HG03520 (cell line): Measurements from ENCODE around the gene STK35.
"Not testable (repeated sequence)": the region's sequence is repeated elsewhere in the genome, so short reads cannot be mapped to it uniquely, and the experiment has no call there.

Experiments used
- ATAC-seq: cut with Tn5 transposase; IDR thresholded peaks from one replicate; pipeline ENCODE4 v1.9.1; 2021; ENCODE audit warnings: mild to moderate bottlenecking, moderate library complexity; ENCODE audit not compliant: unreplicated experiment

Gene STK35

DNA sequence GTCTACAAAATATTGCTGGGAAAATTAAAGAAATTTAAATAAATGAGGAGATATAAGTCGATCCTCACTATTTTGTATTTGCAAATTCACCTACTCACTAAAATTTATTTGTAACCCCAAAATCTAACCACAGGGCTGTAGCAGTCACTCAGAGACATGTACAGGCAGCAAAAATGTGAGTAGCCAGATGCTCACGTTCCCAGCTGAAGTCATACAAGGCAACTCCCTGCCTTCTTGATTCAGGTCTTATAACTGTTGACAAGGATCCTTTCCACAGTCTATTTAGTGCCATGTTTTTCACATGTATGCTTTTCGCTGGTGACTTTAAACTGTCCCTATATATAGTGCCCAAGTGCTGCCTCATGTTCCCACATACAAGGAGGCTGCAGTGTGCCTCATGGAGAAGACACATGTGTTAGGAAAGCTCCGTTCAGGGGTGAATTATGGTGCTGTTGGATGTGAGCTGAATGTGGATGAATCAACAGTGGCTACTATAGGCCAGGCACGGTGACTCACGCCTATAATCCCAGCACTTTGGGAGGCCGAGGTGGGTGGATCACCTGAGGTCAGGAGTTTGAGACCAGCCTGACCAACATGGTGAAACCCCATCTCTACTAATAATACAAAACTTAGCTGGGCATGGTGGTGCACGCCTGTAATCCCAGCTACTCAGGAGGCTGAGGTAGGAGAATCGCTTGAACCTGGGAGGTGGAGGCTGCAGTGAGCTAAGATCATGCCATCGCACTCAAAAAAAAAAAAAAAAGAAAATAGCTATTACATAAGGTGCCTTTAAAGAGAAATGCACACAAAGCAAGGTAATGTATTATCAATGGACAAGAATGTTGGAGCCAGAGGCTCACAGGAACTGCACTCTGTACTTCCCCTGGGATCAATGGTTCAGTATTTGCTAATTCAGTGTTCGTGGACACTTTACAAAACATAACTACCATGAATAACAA lies 55.3 kb downstream of the STK35 start:
- no peak for ATAC-seq

DNA sequence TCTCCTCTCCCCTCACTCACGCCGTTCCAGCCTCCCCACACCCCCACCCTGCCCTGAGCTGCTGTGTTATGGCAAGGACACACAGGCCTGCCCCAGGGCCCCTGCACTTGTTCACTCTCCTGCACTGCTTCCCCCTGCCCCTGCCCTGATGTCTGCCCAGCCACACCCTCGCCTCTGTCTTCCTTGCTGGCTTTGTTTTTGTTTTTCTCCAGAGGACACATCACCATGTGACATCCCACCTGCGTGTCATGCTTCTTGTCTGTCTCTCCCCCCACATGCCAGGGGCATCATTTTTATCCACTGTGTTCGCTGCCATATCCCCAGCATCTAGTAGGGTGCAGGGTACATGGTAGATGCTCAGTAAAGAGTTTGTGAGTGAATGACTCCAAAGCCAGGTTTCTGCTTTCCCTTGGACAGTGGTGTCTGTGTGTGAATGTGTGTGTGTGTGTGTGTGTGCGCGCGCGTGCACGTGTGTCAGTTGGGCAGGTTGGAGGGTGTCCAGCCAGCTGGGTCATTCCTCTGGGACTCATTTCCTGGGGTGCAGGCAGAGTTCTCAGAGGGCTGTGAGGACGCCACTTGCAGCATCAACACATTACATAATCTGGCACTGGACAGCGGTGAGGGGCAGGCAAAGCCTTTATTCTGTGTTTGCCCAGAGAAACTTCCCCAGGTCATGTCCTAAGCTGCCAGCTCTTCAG lies 60.6 kb downstream of the STK35 start:
- no peak for ATAC-seq

DNA sequence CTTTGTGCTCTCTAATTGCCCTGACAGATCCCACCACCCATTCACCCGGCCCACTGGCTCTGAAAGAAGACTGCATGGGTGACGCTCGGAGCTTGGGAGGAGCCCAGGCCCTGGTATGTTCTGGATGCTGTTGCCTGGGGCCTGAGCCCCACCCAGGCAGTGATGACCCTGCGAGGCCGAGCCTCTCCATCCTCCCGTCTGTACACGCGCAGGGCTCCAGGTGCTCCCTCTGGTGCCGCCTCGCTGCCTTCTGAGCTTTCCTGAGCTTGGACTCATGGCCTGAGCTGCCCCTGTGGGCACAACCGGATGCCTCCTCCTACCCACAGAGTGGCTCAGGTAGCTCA lies 61.2 kb downstream of the STK35 start:
- ATAC-seq = no peak

DNA sequence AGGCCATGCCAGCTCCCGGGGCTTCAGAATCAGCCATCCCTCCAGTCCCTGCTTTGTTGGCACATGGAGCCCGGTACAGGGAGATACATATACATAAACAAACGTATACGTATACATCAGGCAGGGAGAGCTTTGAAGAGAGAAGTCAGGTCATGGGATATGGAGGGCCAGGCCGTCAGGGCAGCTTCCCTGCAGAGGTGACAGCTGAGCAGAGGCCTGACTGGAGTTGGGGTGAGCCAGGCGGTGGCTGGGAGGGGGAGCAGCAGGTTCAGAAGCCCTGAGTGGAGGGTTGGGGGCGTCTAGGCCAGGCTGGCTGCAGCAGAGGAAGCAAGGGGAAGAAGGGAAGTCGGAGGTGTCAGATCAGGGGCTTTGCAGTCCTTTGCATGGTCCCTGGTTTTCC lies 61.7 kb downstream of the STK35 start:
- no peak for ATAC-seq

DNA sequence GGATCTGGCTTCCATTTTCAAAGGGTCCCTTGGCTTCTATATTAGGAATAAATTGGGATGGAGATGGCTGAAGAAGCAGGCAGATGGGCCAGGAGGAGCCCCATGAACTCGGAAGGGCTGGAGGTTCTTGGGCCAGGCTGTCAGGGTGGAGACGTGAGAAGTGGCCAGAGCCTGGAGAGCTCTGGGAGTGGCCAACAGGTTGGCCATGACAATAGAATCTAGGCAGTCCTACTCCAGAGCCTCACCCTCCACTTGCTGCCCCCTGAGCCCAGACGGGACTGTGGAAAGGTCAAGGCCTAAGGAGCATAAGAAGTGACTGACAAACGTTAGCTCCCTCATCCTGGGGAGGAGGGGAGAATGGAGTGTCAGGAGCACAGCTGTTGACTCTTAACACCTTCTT lies 62.1 kb downstream of the STK35 start:
- ATAC-seq = no peak

DNA sequence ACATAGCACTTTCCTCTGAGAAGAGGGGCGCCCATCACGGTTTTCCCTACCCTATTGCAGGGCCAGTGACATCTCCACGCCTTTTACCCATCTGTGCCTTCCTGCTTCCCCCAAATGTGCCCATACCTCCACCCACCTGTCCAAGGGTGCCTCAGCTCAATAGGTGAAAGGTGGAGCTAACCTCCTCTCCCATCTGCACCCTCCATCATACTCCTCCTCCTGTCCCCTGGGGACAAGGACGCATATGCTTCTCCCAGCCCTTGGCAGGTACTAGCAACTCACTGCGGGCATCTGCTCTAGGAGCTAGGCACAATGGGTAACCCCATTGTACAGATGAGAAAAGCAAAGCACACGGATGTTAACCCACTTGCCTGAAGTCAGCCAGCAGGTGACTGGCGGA lies 62.8 kb downstream of the STK35 start:
- ATAC-seq = no peak

DNA sequence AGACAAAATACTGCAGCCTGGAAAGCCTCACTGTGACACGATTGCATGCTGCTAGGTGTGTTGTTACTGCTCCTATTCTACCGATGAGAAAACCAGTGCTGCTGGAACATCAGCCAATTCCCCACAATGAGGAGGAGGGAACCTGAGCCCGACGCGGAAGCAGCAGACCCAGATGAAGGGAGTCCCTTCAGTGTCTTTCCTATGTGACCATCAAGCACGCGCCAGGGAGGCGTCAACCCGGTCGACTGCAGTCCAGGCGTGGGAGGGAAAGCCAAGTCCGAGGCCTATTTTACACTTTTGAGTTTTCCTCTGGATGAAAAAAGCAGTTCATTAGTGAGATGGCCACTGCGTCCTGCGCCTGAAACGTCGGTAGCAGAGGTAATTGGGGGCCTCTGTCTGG lies 63.3 kb downstream of the STK35 start:
- no peak for ATAC-seq

DNA sequence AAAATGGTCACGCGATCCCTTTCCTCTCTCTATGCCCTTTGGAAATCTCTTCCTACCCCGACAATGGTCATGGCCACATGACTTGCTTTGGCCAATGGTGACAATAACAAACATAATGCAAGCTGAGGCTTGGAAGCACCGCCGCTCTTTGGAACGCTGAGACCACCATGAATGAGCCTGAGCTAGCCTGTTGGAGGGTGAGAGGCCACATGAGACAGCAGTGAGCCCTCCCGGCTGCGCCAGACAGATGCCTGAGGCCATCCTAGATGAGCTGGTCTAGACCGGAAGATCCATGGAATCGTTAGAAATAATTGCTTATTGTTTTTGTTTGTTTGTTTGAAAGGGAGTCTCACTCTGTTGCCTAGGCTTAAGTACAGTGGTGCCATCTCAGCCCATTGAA lies 64.2 kb downstream of the STK35 start:
- ATAC-seq = no peak

DNA sequence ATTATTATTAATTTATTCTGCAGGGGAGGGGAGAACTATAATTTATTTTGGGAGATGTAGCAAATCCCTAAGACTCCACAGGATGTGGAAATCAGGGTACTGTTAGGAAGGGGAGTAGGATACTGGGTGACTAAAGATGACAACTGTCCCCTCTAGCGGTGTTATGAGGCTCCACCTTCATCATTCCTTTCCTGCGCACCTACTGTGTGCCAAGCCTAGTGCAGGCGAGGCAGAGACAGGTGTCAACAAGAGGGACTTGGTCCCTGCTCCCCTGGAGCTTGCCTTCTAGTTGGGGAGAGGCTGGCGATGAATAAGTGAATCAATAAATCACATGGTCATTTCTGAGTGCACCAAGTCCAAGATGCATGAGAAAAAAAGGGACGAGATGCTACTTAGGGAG lies 65.5 kb downstream of the STK35 start:
- no peak for ATAC-seq

DNA sequence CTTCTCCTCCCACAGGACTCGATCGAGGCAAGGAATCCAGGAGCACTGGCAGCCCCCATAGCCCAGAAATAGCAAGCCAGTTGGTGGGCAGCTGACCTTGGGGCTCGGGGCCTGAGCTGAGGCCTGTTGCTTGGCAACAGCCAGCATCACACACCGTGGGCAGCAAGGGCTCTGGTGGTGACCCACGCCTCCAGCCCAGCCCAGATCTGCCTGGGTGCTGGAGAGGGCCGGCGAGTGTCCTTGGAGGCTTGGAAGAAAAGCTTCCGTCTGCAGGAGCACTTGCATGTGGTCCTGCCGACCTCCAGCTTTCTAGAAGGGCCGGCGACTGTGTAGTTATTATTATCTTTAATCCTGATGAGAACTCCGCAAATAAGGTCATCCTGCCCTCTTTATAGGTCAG lies 67.3 kb downstream of the STK35 start:
- no peak for ATAC-seq

DNA sequence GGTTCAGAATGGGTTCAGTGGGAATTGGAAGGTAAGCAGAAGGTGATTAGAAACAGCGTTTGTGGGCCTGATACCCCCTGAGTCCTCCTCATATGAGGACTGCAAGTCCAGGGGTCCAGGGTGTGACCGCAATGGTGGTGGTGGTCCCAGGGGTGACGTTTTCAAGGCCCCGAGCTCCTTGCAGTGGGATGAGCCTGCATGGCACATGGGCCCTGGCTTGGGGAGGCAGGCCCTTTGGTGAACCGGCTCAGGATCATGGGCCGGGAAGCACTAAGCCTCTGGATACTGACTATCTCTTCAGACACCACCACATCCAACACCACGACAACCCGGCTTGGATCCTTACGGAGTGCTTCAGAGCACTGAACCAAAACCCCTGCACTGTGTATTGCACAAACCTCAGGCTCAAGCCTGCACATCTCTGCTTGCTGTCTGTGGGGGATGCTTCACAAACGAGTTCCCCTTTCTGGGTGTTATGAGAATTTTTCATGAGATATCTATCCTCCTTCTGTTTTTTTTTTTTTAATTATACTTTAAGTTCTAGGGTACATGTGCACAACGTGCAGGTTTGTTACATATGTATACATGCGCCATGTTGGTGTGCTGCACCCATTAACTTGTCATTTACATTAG lies 67.9 kb downstream of the STK35 start:
- no peak for ATAC-seq

DNA sequence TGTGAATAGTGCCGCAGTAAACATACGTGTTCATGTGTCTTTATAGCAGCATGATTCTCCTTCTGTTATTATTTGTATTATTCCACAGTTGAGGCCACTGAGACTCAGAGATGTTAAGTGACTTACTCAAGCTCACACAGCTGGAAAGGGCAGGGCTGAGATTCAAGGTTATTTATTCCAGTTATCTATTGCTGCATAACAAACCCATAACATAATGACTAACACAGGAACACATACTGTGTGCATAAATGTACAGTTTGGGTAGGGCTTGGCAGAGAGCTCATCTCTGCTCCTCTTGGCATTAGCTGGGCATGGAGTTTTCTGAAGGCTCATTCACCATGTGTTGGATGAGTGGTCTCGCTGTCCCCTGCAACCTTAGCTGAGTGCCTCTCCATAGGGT lies 68.8 kb downstream of the STK35 start:
- no peak for ATAC-seq

DNA sequence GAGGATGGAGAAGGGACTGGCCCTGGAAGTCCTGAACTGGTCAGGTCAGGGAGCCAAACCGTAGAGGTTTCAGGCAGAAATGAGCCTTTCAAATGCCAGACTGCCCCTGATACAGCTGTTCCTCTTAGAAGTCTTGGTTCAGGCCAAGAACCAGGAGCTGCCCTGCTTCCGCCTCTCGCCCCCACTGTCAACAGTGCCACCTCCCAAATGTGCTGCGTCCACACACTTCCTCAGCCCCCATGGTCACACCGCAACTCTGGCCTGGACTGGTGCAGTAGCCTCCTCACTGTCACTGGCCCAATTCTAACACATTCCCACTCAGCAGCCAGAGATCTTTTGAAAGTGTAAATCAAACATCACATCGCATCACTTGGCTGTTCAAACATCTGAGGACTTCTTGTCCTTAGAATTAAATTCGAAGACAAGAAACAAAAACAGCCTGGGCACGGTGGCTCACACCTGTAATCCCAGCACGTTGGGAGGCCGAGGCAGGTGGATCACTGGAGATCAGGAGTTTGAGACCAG lies 69.7 kb downstream of the STK35 start:
- no peak for ATAC-seq

DNA sequence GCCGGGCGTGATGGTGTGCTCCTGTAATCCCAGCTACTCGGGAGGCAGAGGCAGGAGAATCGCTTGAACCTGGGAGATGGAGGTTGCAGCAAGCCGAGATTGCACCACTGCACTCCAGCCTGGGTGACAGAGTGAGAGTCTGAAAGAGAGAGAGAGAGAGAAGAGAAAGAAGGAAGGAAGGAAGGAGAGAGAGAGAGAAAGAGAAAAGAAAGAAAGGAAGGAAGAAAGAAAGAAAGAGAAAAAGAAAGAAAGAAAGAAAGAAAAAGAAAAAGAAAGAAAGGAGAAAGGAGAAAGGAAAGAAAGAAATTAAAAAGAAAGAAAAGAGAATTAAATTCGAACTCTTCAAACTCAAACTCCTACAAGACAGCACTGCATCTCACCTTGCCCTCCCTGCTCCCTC lies 70.2 kb downstream of the STK35 start:
- ATAC-seq = not testable (repeated sequence)

DNA sequence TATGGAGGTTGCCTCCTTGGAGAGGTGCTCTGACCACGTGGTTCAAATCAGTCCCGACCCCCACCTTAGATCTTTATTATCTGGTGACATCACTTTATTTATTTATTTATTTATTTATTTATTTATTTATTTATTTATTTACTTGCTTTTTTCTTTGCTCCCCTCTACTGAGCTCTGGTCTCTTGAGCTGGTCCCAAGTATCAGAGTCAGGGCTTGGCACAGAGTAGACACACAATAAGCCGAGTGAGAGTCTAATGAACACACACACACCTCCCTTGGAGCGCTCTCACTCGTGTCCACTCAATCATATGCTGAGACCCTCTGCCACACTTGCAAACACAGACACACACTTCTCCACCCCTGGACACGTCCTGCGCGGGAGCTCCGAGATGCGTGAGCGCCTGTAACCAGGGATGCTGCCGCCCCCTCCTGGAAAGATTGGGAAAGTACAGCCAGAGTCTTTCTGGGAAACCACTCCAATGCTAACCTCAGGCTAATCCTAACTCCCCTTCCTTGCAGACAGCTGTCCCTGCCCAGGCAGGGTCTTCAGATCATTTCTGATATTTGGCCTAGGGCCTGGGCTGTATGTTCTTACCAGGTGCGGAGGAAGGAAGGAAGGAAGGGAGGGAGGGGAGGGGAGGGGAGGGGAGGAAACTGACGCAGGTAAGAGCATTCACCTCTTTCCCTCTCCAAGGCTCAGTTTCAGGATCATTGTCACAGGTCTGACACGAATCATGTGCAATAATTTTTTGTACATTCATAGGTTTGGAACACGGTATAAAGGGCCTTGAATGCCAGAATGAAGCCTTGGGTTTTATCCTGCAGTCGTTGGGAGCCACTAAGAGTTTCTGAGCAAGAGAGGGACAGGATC lies 70.9 kb downstream of the STK35 start:
- ATAC-seq = no peak

DNA sequence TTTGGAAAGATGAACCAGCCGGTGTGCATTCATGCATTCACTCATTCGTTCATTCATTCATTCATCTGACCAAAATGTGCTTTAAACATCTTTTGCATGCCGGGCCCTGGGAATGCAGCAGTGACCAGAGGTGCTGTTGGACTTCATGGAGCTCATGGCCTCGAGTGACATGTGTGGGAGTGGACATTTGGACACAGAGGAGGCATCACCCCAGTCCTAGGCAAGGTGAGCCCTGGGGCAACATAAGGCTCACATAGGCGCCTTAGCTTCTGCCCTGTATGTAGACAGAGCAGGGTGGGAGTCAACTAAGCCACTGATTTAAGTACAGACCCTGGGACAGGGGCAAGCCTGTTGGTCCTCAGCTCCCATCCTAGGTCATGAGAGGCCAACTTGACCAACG lies 71.6 kb downstream of the STK35 start:
- no peak for ATAC-seq

DNA sequence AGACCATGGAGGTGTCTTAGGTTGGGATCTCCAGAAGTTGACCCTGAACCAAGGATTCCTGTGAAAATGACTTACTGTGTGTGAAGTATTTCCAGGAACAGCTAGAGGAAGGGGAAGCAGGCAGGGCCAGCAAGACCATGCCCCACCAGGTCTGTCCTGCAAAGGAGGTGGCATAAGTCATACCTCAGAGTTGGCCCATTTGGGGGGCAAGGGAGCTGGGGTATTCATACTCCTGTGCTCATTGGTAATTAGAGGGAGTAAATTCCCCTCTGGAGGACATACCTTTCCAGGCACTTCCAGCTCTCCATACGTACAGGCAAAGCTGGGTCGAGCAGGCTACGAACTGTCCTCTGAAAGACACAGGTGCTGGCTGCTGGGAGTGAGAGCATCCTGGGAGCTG lies 72.4 kb downstream of the STK35 start:
- no peak for ATAC-seq

DNA sequence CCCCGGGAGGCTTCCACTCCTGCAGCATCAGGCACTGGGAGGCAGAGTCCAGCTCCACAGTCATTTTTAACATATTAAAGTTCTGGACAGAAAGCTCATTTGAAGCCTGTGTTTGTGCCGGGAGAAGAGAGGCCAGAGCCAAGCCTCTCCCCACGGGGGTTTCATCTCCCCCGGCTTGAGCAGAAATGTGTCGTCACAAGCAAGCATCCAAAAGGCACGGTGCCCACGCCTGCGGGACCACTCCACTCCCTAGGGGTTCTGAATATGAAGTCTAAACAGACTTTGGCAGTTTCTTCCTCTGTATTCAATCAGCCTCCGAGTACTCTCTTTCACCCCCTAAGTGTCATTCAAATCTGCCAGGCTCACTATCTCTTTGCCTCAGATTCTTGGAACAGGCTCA lies 75.3 kb downstream of the STK35 start:
- no peak for ATAC-seq

DNA sequence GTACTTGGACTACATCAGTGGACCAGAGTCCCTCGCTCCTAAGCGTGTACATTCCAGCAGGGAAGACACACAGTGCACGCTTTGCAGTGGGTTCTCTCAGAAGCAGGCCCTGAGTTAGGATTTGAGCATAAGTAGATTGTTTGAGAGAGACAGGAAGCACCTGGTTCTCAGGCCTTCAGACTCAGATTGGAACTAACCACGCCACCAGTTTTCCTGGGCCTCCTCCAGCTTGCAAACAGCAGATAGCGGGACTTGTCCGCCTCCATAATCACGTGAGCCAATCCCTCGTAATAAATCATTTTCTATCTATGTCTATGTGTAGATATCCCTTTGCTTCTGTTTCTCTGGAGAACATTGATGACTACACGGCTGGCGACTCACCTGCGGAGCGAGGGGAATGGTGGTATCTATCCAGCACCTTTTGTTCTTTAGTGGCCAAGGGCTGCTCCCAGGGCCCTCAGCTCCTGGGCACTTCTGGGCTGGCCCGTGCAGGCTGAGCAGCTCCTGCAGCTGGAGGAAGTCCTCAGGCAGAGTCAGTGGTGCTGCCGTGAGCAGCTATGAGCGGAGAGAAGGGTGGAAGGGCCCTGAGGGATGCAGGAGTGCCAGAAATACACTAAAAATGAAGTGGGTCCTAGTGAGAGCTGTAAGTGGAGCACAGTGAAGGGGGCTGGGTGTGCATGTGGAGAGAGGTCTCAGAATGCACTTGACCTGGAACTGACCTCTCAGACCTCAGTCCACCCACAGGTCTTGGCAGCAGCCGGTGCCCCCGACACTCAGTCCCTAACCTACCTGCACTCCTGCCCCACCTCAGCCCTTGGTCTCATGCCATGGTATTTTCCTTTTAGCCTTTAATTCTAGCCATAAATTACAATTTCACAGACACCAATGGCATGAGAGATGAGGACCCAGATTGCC lies 76.9 kb downstream of the STK35 start:
- no peak for ATAC-seq

DNA sequence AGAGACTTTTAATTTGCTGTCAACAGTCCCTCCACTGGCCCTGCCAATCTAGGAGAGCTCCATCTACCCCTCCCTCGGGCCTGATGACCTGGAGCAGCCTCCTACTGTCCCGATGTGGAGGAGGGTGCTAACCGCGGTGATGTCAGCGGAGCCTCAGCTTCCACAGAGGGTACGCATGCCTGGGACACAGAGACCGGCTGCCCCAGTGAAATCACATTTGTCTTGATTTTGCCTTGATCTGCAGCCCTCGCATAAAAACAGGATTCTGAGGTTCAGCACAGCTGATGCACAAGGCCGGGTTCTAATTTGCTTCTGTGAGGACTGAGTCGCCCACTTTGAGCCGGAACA lies 77.6 kb downstream of the STK35 start:
- no peak for ATAC-seq
